Panc1 (cell line): ENCODE measurements around the gene PSMA7. TPM values are rescaled to one million over a fixed set of nuclear protein-coding genes. Genes with fewer than 3 reads are reported as not detected.

Experiments
- ATAC-seq: fragments of 200-7000 bp; cut with Tn5 transposase; 2 replicates; pipeline ENCODE4 v1.9.1; 2020; ENCODE audit warnings: mild to moderate bottlenecking, moderate library complexity
- BruUV-seq: library from RNA; stranded (reverse); fragments of 400-500 nt; replicated peaks from 2 replicates; lab custom pipeline; 2021; lab: Mats Ljungman, UMichigan
- CTCF ChIA-PET: fragments of 300-600 bp; sonication (Branson Sonifier 250); formaldehyde crosslinking; loops from one replicate; lab custom pipeline; 2022; ENCODE audit warnings: antibody characterized with exemption; lab: Charles Lee
- POLR2A ChIA-PET: fragments of 300-600 bp; sonication (Branson Sonifier 250); formaldehyde crosslinking; loops from one replicate; lab custom pipeline; 2022; ENCODE audit warnings: antibody characterized with exemption; lab: Charles Lee
- DNase-seq: peaks from one replicate; pipeline ENCODE4 v3.0.0-alpha.2; 2010; ENCODE audit warnings: low read depth, low spot score
- H3K27ac ChIP-seq: 2 replicates; pipeline ENCODE4 v1.5.1; 2011; ENCODE audit warnings: mild to moderate bottlenecking, low read length, inconsistent platforms
- H3K27me3 ChIP-seq: fragments of 200-500 bp; sonication (Bioruptor generic); 2 replicates; pipeline ENCODE4 v1.6.0; 2014; ENCODE audit warnings: low read length, inconsistent platforms; ENCODE audit not compliant: control insufficient read depth, insufficient read depth
- H3K36me3 ChIP-seq: fragments of 200-500 bp; sonication (Bioruptor generic); 2 replicates; pipeline ENCODE4 v1.5.1; 2014; ENCODE audit warnings: inconsistent platforms, mild to moderate bottlenecking, low read length, moderate library complexity; ENCODE audit not compliant: control insufficient read depth, insufficient read depth
- H3K4me1 ChIP-seq: 2 replicates; pipeline ENCODE4 v1.5.1; 2011; ENCODE audit warnings: inconsistent platforms, mild to moderate bottlenecking, low read length, moderate library complexity; ENCODE audit not compliant: control insufficient read depth, insufficient read depth
- H3K4me3 ChIP-seq, 2 experiments: 2 replicates each; pipeline ENCODE4 v1.5.1; 2011 to 2012; ENCODE audit warnings: low read depth in 2 of 2, low read length in 2 of 2, mild to moderate bottlenecking in 2 of 2, inconsistent platforms in 1 of 2, moderate library complexity in 1 of 2
- H3K9me3 ChIP-seq: fragments of 200-500 bp; sonication (Bioruptor generic); 2 replicates; pipeline ENCODE4 v1.5.1; 2014; ENCODE audit warnings: low read depth, mild to moderate bottlenecking, inconsistent platforms, low read length, moderate library complexity; ENCODE audit not compliant: control insufficient read depth, insufficient read depth
- CTCF ChIP-seq: fragments of 450-650 bp; IDR thresholded peaks from 2 replicates; pipeline ENCODE4 v1.5.1; 2017; ENCODE audit warnings: mild to moderate bottlenecking
- POLR2AphosphoS5 ChIP-seq: IDR thresholded peaks from 2 replicates; pipeline ENCODE4 v1.6.1; 2012; ENCODE audit warnings: mild to moderate bottlenecking, low read depth, low read length, moderate library complexity
- REST ChIP-seq, 2 experiments: IDR thresholded peaks; 2 replicates each; pipeline ENCODE4 v1.6.1; 2011 to 2012; ENCODE audit warnings: low read depth in 2 of 2, control low read depth in 1 of 2, low read length in 1 of 2, mild to moderate bottlenecking in 1 of 2, moderate library complexity in 1 of 2; ENCODE audit not compliant: insufficient read depth in 1 of 2
- SIN3A ChIP-seq: IDR thresholded peaks from 2 replicates; pipeline ENCODE4 v1.6.1; 2012; ENCODE audit warnings: low read depth, mild to moderate bottlenecking, low read length, moderate library complexity, borderline replicate concordance; ENCODE audit not compliant: insufficient read depth
- TCF7L2 ChIP-seq: IDR thresholded peaks from 2 replicates; pipeline ENCODE4 v1.6.1; 2011; ENCODE audit warnings: mild to moderate bottlenecking, low read depth, low read length, inconsistent platforms
- in situ Hi-C: cut with HindIII; loops from 2 replicates; pipeline ENCODE4 v1.10.0; 2016; ENCODE audit warnings: low sequenced_read_pairs, low pct_unique_long_range_greater_than_20kb
- intact Hi-C: fragments of 100-400 bp; cut with micrococcal nuclease; formaldehyde crosslinking; loops from one replicate; pipeline ENCODE4 v1.10.0; 2022; ENCODE audit not compliant: unreplicated experiment
- total RNA-seq: library from RNA; stranded (reverse); gene quantifications from one replicate; pipeline ENCODE4 v1.2.1, GENCODE V29; 2021; ENCODE audit not compliant: unreplicated experiment

The PSMA7 gene
- total RNA-seq, 1 experiment from 2014 or later, result 402 TPM

- peaks cover 7% of the 10 kb centered on the region; the same call in 1 of the 2 replicates for H3K4me1 ChIP-seq
- DNase-seq, result no peak
- ATAC-seq, result no peak
- no peak overlapping the region for H3K4me3 ChIP-seq
- no peaks in the 10 kb centered on the region for H3K27me3 ChIP-seq
- BruUV-seq, result no TSS peak
- TF ChIP-seq POLR2AphosphoS5 (no peak), TCF7L2 (no peak), REST (IDR thresholded peaks at IDR 0.05; ENCODE audit: insufficient read depth in 1 of 2, low read depth in 2 of 2, low read length in 1 of 2) (no peak), CTCF (no peak), SIN3A (no peak)
- in situ Hi-C loops, result no loop called here
- H3K36me3 ChIP-seq, result peaks cover 14% of the 10 kb centered on the region
- no peak overlapping the region for H3K27ac ChIP-seq
- POLR2A ChIA-PET, result no interaction called here
- intact Hi-C loops, result no loop called here
- no peaks in the 10 kb centered on the region for H3K9me3 ChIP-seq
- CTCF ChIA-PET, result interaction anchor here (0.7 kb wide), 1 partner anchor 211 kb away, joined by 11 read pairs; no protein-coding TSS in a partner anchor
Measured at GRCh38 chr20:62178316-62179161, 35.3 kb upstream of the PSMA7 start.

GRCh38 chr20:62177307-62177706 lies 34.1 kb upstream of the PSMA7 start:
- H3K36me3 ChIP-seq, result peaks cover 8% of the 10 kb centered on the region
- ATAC-seq (no peak), DNase-seq (no peak)
- CTCF ChIA-PET, result no interaction called here
- H3K9me3 ChIP-seq, result no peaks in the 10 kb centered on the region
- no peaks in the 10 kb centered on the region for H3K27me3 ChIP-seq
- intact Hi-C loops (no loop called here), in situ Hi-C loops (no loop called here)
- peaks cover 7% of the 10 kb centered on the region; the same call in 1 of the 2 replicates for H3K4me1 ChIP-seq
- POLR2A ChIA-PET, result no interaction called here
- H3K4me3 ChIP-seq, result no peak overlapping the region
- no TSS peak for BruUV-seq
- TF ChIP-seq TCF7L2 (no peak), SIN3A (no peak), CTCF (no peak), POLR2AphosphoS5 (no peak), REST (IDR thresholded peaks at IDR 0.05; ENCODE audit: insufficient read depth in 1 of 2, low read depth in 2 of 2, low read length in 1 of 2) (no peak)
- H3K27ac ChIP-seq, result no peak overlapping the region
